HEK293T (cell line): ENCODE data around the gene MANBA.

Experiments used
- BHLHE40 ChIP-seq: fragments of 450-650 bp; IDR thresholded peaks from 2 replicates; pipeline ENCODE4 v1.6.1; 2016; ENCODE audit warnings: mild to moderate bottlenecking, moderate library complexity, borderline replicate concordance
- FOXM1 ChIP-seq: fragments of 450-650 bp; IDR thresholded peaks from 2 replicates; pipeline ENCODE4 v1.6.1; 2017; ENCODE audit warnings: mild to moderate bottlenecking, borderline replicate concordance
- HDGF ChIP-seq: fragments of 450-650 bp; IDR thresholded peaks from 2 replicates; pipeline ENCODE4 v1.6.1; 2017; ENCODE audit warnings: antibody characterized with exemption, borderline replicate concordance
- PKNOX1 ChIP-seq: fragments of 450-650 bp; IDR thresholded peaks from 2 replicates; pipeline ENCODE4 v1.6.1; 2016
- SP1 ChIP-seq: fragments of 450-650 bp; IDR thresholded peaks from 2 replicates; pipeline ENCODE4 v1.6.1; 2017

DNA sequence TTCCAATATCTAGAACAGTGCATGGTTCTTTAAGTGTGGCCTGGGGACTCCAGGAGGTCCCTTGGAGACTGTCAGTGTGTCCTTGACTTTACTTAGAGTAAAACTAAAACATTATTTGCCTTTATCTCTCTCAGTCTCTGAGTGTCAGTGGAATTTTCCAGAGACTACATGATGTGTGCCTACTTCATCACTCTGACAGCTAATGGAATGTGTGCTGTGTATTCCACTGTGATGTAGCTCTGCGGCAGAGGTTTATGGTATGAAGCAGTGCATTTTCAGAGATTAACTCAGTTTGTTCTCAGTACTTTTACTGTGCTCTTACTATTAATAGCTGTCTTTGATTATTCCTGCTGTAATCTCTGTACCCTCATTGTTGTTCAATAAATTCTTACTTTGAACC is 85.6 kb downstream of the MANBA start:
- TF ChIP-seq BHLHE40 (no peak), SP1 (no peak), PKNOX1 (no peak), HDGF (no peak), FOXM1 (no peak)
